ENCODE measurements around the gene MTR. TPM values are rescaled to one million over a fixed set of nuclear protein-coding genes. Genes with fewer than 3 reads are reported as not detected.

The MTR gene
- total RNA-seq, 1 experiment from 2014 or later: 35.5 TPM

DNA sequence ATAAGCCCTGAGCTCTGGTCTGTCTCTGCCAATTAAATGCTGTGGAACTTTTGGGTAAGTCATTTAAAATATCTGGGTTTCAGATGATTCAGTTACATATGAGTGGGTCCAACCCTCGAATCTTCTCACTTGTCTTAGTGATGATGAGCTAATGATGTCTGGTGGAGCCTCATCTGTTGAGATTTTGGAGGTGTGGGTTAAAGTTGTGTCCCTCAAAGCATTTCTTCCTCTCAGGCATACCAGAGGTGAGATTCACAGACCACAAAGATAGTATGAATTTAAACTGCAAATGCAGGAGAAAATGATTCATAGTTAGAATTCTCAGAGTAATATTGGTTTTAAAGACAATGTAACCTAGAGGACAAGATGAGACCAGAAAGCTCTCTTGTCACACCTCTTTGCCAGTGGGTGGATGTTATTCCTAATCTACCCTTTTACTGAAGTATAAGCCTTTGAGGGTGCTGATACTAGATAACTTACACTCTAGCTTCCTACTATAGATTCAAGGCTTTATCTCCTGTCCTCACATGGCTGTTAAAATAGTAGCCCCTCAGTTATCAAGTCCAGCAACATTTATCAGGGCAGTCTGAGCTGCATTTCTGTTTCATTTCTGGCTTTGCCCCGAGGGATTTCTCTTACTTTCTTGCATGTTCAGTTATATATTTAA, 118.4 kb downstream of the MTR start:
- H3K36me3 Mint-ChIP-seq (ENCODE audit: insufficient read depth in 1 of 3, low read depth in 3 of 3): peaks cover 8 to 20% (median 12%) of the 10 kb centered on the region in 3 experiments
- H3K79me1 ChIP-seq (ENCODE audit: insufficient read depth, low read depth, low read length, poor library complexity, severe bottlenecking): no peaks in the 10 kb centered on the region
- WGBS (ENCODE audit: extremely low coverage, insufficient read length, low lambda C conversion rate): no CpG with 5 or more reads among the region's 2 CpGs
- no peak overlapping the region for H3K4me3 Mint-ChIP-seq
- TF ChIP-seq, protein P1, sequence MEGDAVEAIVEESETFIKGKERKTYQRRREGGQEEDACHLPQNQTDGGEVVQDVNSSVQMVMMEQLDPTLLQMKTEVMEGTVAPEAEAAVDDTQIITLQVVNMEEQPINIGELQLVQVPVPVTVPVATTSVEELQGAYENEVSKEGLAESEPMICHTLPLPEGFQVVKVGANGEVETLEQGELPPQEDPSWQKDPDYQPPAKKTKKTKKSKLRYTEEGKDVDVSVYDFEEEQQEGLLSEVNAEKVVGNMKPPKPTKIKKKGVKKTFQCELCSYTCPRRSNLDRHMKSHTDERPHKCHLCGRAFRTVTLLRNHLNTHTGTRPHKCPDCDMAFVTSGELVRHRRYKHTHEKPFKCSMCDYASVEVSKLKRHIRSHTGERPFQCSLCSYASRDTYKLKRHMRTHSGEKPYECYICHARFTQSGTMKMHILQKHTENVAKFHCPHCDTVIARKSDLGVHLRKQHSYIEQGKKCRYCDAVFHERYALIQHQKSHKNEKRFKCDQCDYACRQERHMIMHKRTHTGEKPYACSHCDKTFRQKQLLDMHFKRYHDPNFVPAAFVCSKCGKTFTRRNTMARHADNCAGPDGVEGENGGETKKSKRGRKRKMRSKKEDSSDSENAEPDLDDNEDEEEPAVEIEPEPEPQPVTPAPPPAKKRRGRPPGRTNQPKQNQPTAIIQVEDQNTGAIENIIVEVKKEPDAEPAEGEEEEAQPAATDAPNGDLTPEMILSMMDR (conservative IDR thresholded peaks at IDR 0.05): no peak
- H3T11ph ChIP-seq (ENCODE audit: low read length): no peak overlapping the region
- H2BK12ac ChIP-seq (ENCODE audit: insufficient read length, low read depth, low read length): no peak overlapping the region
- H3K4me1 Mint-ChIP-seq: no peaks in the 10 kb centered on the region
- H3K23me2 ChIP-seq (ENCODE audit: insufficient read length, low read depth, low read length, poor library complexity, severe bottlenecking): no peaks in the 10 kb centered on the region
- DNase-seq: no peak
- H2BK15ac ChIP-seq (ENCODE audit: low read depth, low read length): no peak overlapping the region
- peaks cover 4% of the 10 kb centered on the region; the same call in 1 of the 2 replicates for H3K27me3 Mint-ChIP-seq (ENCODE audit: low read depth)
- H3K27ac Mint-ChIP-seq: no peak overlapping the region
- H4K8ac ChIP-seq (replicated peaks; ENCODE audit: insufficient read length, low read depth, low read length): no peak overlapping the region
- H2BK20ac ChIP-seq (ENCODE audit: low read depth, low read length, poor library complexity, severe bottlenecking): no peak overlapping the region
- no peak overlapping the region for H3K4me2 ChIP-seq (ENCODE audit: insufficient read depth, insufficient read length, low read length)
- H3K27ac ChIP-seq (ENCODE audit: insufficient read length, low read depth, low read length): no peak overlapping the region
- no peak overlapping the region for H2AFZ ChIP-seq (ENCODE audit: low read length)
- H3K23ac ChIP-seq (ENCODE audit: insufficient read length, low read depth, low read length): no peak overlapping the region
- H3K14ac ChIP-seq (ENCODE audit: insufficient read depth, low read length): no peak overlapping the region
- H2BK120ac ChIP-seq (ENCODE audit: low read depth, low read length, poor library complexity, severe bottlenecking): no peak overlapping the region
- H4K20me1 ChIP-seq (ENCODE audit: control insufficient read depth, insufficient read depth, insufficient read length): no peaks in the 10 kb centered on the region
- no peak overlapping the region for H2AK5ac ChIP-seq (ENCODE audit: insufficient read length, low read length)
- H4K5ac ChIP-seq (ENCODE audit: insufficient read length, low read depth, low read length): no peak overlapping the region
- H3K79me2 ChIP-seq (ENCODE audit: insufficient read depth, low read length): no peaks in the 10 kb centered on the region
- no peaks in the 10 kb centered on the region for H3K9me3 ChIP-seq (ENCODE audit: control insufficient read depth, low read depth, low read length)
- H3K56ac ChIP-seq (ENCODE audit: insufficient read length, low read depth, low read length): no peak overlapping the region
- no peak overlapping the region for H2BK5ac ChIP-seq (ENCODE audit: insufficient read length, low read length)
- H4K91ac ChIP-seq (ENCODE audit: insufficient read length, low read depth, low read length): no peak overlapping the region
- no peaks in the 10 kb centered on the region for H3K27me3 ChIP-seq (ENCODE audit: insufficient read depth, low read length)
- H3K18ac ChIP-seq (ENCODE audit: insufficient read length, low read depth, low read length): no peak overlapping the region
- peaks cover 32 to 38% of the 10 kb centered on the region in 2 experiments for H3K9me3 Mint-ChIP-seq
- no peaks in the 10 kb centered on the region for H3K4me1 ChIP-seq (ENCODE audit: insufficient read depth, low read length)
- no peak overlapping the region for H3K4ac ChIP-seq (ENCODE audit: low read depth, low read length)
- H3K9ac ChIP-seq (ENCODE audit: extremely low read depth, insufficient read length, low read length): no peak overlapping the region
